ENCODE results near the gene PSIP1. TPM values are rescaled to one million over a fixed set of nuclear protein-coding genes. Genes with fewer than 3 reads are reported as not detected.

The PSIP1 gene
- total RNA-seq, 1 experiment from 2014 or later, result 70.0 TPM

DNA sequence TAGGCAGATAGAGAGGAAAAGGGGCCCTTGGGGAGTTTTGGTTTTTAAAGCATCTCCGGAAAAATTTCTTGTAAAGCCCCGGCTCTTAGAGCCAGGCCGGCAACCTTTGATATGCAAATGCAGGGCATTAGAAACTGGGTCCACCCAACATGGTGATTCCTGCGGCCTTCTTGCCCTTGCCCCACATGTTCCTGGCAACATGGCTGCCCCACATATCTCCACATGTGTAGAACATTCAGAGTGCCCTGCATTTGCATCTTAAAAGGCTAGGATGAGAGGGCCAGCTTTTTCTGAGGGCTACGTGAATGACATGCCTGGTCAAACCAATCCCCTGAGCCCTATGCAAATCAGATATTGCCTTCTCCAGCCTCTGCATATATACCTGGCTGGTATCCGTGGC, 93.1 kb downstream of the PSIP1 start:
- POLR2A ChIA-PET (ENCODE audit: low non-redundant PET), result no interaction called here
- Histone ChIP-seq H3K9me3 (ENCODE audit: low read depth, low read length, poor library complexity, severe bottlenecking) (no peaks in the 10 kb centered on the region), H3K4me3 (ENCODE audit: low read depth, low read length, poor library complexity, severe bottlenecking) (no peak overlapping the region), H3K27ac (ENCODE audit: low read depth, low read length, poor library complexity, severe bottlenecking) (no peak overlapping the region), H3K4me1 (ENCODE audit: insufficient read depth, low read length, poor library complexity, severe bottlenecking) (no peaks in the 10 kb centered on the region), H3K36me3 (ENCODE audit: insufficient read depth, low read length, poor library complexity, severe bottlenecking) (no peaks in the 10 kb centered on the region), H3K27me3 (replicated peaks; ENCODE audit: insufficient read depth, low read depth, low read length, poor library complexity) (no peaks in the 10 kb centered on the region)
- no peak for DNase-seq (ENCODE audit: low spot score)
- no peak for TF ChIP-seq EZH2 (IDR thresholded peaks at IDR 0.05; ENCODE audit: borderline replicate concordance, low read depth, low read length, poor library complexity, severe bottlenecking)
- TF ChIP-seq, protein P1, sequence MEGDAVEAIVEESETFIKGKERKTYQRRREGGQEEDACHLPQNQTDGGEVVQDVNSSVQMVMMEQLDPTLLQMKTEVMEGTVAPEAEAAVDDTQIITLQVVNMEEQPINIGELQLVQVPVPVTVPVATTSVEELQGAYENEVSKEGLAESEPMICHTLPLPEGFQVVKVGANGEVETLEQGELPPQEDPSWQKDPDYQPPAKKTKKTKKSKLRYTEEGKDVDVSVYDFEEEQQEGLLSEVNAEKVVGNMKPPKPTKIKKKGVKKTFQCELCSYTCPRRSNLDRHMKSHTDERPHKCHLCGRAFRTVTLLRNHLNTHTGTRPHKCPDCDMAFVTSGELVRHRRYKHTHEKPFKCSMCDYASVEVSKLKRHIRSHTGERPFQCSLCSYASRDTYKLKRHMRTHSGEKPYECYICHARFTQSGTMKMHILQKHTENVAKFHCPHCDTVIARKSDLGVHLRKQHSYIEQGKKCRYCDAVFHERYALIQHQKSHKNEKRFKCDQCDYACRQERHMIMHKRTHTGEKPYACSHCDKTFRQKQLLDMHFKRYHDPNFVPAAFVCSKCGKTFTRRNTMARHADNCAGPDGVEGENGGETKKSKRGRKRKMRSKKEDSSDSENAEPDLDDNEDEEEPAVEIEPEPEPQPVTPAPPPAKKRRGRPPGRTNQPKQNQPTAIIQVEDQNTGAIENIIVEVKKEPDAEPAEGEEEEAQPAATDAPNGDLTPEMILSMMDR (conservative IDR thresholded peaks at IDR 0.05; ENCODE audit: low read depth, low read length), result no peak
- BruUV-seq (replicated peaks), result no TSS peak
- intact Hi-C loops (cut with micrococcal nuclease; ENCODE audit: unreplicated experiment), result no loop called here
- CTCF ChIA-PET, result no interaction called here

- Histone ChIP-seq H3K4me1 (ENCODE audit: insufficient read depth, low read length, poor library complexity, severe bottlenecking) (no peaks in the 10 kb centered on the region), H3K27me3 (replicated peaks; ENCODE audit: insufficient read depth, low read depth, low read length, poor library complexity) (no peaks in the 10 kb centered on the region), H3K4me3 (ENCODE audit: low read depth, low read length, poor library complexity, severe bottlenecking) (no peak overlapping the region), H3K9me3 (ENCODE audit: low read depth, low read length, poor library complexity, severe bottlenecking) (no peaks in the 10 kb centered on the region), H3K27ac (ENCODE audit: low read depth, low read length, poor library complexity, severe bottlenecking) (no peak overlapping the region), H3K36me3 (ENCODE audit: insufficient read depth, low read length, poor library complexity, severe bottlenecking) (no peaks in the 10 kb centered on the region)
- DNase-seq (ENCODE audit: low spot score), result peak; percentile 2
- intact Hi-C loops (cut with micrococcal nuclease; ENCODE audit: unreplicated experiment), result no loop called here
- POLR2A ChIA-PET (ENCODE audit: low non-redundant PET), result no interaction called here
- CTCF ChIA-PET, result no interaction called here
- no TSS peak for BruUV-seq (replicated peaks)
- TF ChIP-seq, protein P1 (conservative IDR thresholded peaks at IDR 0.05; ENCODE audit: low read depth, low read length), result peak; percentile 30; the same call in 1 of the 2 replicates
- no peak for TF ChIP-seq EZH2 (IDR thresholded peaks at IDR 0.05; ENCODE audit: borderline replicate concordance, low read depth, low read length, poor library complexity, severe bottlenecking)
Observed at GRCh38 chr9:15416880-15417279, 93.9 kb downstream of the PSIP1 start.

Other genes with a start within 250 kb of the PSIP1 start
- gene TTC39B, start 203.8 kb downstream of the PSIP1 start, total RNA-seq (2021), result 0.52 and 1.6 TPM in 2 replicates
- 21.8 and 26.2 TPM in 2 replicates for gene SNAPC3, start 88.1 kb downstream of the PSIP1 start, total RNA-seq (2021)
- gene CCDC171, start 42.1 kb upstream of the PSIP1 start, total RNA-seq (2021), result 72.5 and 77.4 TPM in 2 replicates